NK-92 (cell line): ENCODE results near the gene LNPK.
"Not testable (repeated sequence)": the region's sequence is repeated elsewhere in the genome, so short reads cannot be mapped to it uniquely, and the experiment has no call there.

ENCODE experiments used
- DNase-seq: peaks from one replicate; lab custom pipeline; 2025; ENCODE audit not compliant: unreplicated experiment; lab: John Stamatoyannopoulos, UW

Gene LNPK

DNA sequence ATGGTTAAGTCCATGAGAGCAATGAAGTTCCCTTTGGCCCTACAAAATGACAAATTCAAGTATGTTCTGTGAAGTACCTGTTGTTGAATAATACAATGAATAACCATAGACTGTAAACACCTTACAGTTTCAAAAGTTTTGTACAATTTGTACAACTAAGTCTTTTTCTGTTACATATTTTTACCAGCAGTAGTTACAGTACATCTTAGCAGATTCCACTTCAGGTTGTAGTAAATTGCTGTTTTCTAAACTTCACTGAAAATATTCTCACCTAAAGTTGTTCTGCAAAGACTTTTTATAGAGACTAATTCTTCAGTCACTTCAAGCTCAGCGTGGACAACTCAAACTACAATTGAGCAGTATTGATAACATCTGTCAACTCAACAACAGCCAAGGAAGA, 28.7 kb downstream of the LNPK start:
- DNase-seq, result no peak

DNA sequence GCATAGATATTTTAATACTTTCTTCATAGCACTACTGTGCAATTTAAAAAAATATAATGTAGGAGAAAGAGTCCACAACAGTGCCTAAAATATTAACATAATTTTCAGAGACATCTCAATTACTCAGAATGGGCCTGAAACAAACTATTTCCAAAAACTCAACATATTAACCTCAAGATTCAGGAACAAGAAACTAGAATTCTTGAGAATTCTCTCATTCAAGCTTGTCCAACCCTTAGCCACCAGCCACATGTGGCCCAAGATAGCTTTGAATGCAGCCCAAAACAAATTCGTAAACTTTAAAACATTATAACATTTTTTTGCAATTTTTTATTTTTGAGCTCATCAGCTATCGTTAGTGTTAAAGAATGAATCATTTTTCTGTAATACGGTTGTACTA, 35.2 kb downstream of the LNPK start:
- DNase-seq, result no peak

DNA sequence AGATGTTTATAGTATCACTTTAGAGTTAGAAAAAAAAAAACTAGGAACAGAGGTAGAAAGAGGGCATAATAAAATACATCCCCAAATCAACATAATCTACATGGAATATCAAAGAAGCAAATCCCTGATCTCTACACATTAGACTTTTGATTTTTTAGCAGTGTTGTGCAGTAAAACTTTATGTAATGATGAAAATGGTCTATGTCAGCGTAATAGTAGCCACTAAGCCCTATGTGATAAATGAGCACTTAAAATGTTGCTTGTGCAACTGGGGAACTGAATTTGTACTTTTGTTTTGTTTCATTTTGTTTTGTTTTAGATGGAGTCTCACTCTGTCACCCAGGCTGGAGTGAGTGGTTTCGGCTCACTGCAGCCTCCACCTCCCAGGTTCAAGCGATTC, 36.3 kb downstream of the LNPK start:
- DNase-seq, result no peak

DNA sequence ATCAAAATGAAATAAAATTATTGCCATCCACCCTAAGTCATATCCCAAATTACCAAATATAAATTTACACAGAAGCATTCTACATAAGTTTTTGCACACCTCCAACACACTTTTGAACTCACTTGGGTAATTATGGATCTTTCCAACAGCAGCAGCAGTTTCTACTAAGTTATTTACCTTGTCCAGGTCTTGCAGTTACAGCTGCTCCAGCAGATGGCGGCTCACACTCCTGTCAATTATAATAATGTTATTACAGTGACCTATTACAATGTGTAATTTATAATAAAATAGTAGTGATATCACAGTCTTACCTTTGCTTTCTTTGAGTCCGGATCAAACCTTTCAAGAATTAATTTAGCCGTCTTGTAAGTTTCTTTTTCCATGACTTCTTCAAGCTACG, 37.9 kb downstream of the LNPK start:
- DNase-seq, result no peak

DNA sequence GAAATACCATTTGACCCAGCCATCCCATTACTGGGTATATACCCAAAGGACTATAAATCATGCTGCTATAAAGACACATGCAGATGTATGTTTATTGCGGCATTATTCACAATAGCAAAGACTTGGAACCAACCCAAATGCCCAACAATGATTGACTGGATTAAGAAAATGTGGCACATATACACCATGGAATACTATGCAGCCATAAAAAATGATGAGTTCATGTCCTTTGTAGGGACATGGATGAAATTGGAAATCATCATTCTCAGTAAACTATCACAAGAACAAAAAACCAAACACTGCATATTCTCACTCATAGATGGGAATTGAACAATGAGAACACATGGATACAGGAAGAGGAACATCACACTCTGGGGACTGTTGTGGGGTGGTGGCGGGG, 38.9 kb downstream of the LNPK start:
- DNase-seq, result not testable (repeated sequence)

DNA sequence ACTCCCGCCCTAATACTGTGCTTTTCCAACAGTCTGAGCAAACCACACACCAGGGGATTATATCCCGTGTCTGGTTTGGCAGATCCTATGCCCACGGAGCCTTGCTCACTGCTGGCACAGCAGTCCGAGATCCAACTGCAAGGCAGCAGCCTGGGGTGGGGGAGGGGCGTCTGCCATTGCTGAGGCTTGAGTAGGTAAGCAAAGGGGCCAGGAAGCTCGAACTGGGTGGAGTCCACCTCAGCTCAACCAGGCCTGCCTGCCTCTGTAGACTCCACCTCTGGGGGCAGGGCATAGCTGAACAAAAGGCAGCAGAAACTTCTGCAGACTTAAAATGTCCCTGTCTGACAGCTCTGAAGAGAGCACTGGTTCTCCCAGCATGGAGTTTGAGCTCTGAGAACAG, 44.2 kb downstream of the LNPK start:
- no peak for DNase-seq

DNA sequence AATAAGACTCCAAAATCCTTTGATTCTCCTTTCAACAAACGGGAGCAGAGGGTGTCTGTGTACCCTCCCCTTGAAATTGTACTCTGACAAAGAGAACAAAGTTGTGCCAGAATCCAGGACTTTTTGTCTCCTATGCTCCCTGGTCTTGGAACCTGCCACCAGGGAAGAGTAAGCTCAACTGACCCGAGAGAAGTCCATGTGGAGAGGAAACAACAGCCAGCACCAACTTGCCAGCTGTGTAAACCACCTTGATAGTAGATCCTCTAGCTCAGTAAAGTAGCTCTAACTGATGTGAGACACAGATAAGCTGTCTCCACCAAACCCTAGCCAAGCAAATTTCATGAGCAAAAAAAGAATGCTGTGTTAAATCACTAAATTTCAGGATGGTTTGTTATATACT, 46.9 kb downstream of the LNPK start:
- no peak for DNase-seq

DNA sequence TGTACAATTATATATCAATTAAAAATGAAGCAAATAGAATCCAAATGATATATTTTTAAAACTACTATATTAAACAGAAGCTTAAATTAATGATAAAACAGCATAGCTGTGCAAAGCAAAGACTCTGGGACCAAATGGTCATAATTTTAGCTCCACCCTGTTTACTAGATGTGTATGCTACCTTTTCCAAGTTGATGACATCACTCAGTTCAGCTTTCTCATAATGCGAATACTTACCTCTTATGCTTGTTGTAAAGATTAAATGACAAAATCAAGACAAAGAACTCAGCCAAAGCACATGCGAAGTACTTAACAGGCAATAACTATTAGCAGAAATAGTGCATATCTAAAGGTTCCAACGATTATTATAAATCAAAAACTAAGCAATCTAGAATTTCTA, 51.6 kb downstream of the LNPK start:
- no peak for DNase-seq

DNA sequence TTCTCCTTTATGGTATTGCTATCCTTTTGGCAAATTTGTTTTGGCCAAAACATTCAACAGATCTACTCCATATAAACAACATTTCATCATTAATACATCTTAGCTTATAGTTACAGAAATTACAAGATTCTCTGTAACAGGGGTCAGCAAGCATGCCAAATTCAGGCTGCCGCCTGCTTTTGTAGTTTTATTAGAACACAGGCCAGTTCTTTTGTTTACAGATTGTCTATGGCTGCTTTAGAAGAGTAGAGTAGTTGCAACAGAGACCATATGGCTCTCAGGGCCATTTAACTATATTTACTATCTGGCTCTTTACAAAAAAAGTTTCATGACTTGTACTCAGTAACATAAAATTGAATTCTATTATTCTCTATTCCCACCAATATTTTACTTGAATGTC, 53.9 kb downstream of the LNPK start:
- no peak for DNase-seq

DNA sequence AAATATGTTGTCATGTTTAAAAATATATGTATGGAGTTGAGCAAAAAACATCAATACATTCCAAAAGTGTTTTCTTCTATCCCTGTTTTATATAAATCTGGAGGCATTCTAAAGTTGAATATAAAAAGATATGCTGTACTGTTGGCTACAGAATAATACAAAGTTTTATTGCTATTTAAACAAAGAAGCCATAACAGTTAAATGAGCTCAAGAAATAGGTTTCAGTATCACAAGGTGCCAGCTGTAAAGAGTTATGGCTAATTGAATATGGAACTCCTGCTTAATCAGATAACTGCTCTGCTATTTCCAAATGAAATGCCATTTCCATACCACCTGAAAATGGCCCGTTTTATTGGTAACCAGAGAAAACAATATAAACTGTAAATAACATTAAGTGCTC, 55.0 kb downstream of the LNPK start:
- no peak for DNase-seq

DNA sequence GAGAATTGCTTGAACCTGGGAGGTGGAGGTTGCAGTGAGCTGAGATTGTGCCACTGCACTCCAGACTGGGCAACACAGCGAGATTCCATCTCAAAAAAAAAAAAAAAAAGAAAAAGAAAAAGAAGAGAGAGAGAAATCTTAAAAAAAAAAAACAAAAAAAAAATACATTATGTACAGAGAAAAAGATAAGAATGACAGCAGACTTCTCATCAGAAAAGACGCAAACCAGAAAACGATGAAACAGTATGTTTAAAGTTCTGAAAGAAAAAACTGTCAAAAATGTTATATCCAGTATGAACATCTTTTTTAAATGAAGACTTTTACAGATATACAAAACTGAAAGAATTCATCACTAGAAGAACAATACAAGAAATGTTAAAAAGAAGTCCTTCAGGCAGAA, 60.4 kb downstream of the LNPK start:
- no peak for DNase-seq

DNA sequence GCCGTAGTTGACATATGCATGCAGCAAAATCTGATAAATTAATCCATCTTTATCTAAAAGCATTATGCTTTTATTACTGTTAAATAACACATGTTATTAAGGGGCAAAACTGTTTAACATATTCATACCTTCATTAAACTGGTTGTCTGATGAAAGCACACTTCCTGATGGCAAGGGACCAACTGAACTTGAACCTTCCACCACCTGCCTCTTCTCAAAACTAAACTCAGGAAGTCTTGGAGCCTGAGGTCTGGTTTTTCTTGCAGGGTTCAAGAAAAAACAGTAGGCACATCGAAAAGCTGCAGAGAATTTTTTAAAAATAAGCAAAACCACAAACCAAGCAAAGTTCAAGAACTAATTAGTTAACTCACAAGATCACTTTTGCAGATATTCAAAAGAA, 64.9 kb downstream of the LNPK start:
- no peak for DNase-seq

DNA sequence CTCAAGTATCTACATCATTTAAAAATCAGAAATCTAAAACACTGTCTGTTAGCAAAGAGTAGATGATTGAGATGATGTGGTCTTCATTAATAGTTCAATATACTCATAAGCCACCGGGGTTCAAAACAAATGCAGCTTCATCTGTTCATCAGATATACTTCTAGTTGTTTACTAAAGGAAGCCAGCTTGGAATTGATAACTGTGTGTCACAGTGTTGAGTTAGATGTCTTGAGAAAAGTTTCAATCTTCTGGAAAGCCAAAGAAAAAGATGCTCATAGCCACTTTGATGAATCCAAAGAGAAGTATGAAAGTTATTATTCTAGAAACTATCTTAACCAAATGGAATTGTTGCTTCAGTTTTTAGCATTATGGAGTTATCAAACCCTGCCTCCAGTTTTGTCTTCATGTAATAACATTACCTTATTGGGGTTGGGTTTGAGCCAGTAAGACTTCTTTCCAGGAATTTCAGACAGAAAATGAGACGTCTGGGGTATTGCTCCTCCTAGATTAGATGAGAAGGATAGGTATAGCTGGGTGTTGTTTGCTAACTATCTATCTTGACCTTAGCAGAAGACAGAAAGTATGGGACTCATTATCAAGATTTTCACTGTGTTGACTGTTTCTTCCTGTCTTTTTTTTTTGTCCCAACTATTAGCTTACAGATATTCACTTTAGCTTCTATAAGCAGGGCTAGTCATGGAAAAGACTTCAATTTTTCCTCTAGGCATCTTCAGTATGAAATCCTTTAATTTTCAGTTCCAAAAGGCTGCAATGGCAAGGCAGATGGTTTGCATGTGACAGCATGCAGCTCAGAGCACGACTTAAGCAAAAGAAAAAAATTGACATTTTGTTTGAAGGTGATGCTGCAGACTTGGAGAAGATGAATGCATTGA, 66.5 kb downstream of the LNPK start:
- DNase-seq, result no peak

DNA sequence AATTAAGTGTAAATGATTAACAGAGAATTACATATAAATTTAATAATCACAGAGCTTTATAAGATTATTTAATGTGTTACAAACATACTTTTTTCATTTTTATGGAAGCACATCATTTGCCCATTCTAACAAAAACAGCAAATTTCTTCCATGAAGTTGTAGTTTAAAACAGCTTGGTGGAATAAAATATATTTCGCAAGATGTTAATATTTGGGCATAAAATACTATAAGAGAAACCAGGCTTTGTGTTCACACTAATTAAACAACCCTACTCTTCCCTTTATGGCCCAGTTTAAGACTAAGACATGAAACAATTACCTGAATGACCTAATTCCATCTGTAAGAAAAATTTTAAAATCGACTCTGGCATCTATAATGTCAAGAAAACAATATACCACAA, 69.4 kb downstream of the LNPK start:
- DNase-seq, result no peak

DNA sequence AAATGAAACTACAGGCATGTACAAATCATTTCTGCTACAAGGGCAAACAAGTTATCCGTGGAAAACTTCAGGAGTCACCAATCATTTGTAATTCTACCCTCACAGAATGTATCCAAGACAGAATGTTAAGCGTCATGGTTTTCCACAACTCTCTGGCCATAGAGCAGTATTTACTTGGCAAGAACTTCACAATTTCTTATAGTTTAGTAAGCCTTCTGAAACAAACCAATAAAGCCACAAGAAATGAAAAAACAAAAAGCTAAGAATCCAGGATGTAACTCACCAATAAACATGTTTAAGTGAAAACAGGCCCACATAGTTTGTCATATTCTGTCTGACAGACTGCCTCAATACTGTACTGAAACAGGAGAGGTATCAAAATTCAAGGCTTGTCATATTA, 70.3 kb downstream of the LNPK start:
- DNase-seq, result no peak

DNA sequence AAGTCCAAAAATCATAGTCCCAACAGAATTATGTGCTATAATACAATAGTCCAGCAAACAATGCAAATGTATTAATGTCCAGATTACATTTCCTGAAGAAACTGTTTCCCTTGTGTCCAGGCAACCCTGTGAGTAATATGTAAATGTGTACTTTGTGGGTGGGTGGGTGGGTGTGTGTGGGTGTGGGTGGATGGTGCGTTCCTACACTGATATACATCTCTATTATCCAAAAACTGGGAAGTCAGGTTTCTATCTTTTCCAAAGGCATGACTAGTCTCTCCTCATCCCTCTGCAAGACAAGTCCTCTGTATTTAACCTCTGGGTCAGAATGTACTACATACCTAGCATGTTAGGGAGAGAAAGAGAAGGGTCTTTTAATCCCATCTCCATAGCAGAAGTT, 71.6 kb downstream of the LNPK start:
- no peak for DNase-seq

DNA sequence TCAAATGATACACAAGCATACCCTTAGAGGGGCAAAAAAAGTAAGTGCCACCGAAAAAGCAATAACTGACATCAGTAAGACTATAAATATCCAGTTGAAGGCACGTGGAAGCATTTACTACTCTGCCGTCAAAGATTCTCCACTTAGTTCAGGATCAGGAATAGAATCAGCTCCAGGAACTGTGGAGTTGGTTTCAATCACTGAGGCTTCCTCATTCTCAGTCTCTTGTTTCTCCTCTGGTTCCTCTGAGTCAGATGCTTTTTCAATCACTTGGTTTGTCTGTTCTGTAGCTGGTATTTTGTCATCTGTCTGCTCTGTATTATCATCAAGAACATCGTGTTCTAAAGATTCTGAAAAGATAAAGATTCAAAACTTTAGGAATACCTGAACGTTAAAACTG, 72.2 kb downstream of the LNPK start:
- DNase-seq, result no peak

DNA sequence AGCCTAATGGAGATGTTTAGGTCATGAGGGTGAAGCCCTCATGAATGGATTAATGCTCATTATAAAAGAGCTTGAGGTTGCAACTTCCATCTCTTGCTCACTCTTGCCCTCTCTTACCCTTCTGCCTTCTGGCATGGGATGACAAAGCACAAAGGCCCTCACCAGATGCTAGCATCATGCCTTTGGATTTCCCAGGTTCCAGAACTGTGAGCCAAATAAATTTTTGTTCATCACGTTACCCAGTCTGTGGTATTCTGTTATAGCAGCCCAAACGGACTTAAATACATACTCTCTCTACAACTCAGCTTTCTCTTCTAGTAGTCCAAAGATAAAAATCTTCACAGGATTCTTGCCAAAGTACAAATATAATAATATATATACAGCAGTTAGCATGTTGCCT, 75.8 kb downstream of the LNPK start:
- no peak for DNase-seq

DNA sequence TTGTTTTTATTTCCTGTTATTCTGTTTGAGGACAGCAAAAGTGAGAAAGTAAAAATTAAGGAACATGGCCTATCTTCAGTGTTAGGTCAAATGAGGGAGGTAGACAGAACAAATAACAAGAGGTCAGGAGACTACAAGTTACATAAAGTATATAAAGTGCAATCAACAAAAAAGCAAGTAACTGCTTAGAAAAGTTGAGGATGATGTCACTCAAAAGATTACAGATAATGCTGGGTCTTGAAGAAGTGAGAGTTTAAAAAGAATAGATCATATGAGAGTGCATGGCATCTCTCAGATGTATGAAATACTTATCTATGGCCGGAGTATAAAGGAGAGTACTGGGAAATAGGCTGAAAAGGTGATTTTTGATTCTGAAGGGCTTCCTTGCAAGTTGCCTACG, 79.9 kb downstream of the LNPK start:
- no peak for DNase-seq

DNA sequence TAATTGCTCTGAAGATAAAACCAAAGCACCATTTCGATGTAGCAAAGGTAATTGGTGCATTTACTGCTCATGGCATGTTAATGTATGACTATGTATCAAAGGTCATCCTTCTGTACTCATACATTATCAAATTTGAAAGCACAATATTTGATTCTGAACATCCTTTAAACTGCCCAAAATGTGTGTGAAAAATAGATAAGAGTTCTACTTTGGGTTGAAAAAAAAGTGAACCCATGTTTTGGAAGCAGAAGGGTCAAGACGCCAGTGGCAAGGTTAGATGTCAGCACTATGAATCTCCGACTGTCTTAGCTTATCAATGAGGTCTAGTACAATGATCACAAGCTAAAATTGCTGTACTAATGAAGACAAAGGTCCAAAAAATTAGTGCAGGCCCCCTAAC, 83.1 kb downstream of the LNPK start:
- no peak for DNase-seq

DNA sequence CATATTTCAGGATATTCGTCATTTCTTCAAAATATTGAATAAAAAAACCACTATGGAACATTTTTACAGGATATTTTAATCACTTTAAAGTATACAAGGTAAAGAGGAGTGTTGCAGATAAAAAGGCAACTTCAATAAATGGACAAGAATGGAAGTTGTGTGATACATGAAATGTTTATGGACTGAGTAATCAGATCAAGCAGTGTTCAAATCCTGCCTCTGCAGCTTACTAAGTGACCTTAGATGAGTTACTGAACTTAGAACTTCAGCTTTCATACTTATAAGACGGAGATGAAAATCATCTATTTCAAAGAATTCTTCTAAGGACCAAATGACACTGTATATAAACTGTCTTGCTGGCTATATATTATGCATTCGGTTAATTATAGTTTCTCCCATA, 87.2 kb downstream of the LNPK start:
- no peak for DNase-seq

DNA sequence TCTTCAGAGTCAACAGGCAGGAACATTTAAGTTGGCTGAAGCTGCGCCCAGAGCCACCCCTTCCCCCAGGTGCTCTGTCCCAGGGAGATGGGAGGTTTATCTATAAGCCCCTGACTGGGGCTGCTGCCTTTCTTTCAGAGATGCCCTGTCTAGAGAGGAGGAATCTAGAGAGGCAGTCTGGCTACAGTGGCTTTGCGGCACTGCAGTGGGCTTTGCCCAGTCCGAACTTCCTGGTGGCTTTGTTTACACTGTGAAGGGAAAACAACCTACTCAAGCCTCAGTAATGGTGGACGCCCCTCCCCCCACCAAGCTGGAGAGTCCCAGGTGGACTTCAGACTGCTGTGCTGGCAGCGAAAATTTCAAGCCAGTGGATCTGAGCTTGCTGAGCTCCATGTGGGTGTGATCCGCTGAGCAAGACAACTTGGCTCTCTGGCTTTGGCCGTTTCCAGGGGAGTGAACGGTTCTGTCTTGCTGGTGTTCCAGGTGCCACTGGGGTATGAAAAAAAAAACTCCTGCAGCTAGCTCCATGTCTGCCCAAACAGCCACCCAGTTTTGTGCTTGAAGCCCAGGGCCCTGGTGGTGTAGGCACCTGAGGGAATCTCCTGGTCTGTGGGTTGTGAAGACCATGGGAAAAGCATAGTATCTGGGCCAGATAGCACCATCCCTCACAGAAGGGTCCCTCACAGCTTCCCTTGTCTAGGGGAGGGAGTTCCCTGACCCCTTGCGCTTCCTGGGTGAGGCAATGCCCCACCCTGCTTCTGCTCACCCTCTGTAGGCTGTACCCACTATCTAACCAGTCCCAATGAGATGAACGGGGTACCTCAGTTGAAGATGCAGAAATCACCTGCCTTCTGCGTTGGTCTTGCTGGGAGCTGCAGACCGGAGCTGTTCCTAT, 88.0 kb downstream of the LNPK start:
- not testable (repeated sequence) for DNase-seq
